ENCODE results near the gene EMC8.
"Not testable (repeated sequence)": the region's sequence is repeated elsewhere in the genome, so short reads cannot be mapped to it uniquely, and the experiment has no call there.

Gene EMC8

DNA sequence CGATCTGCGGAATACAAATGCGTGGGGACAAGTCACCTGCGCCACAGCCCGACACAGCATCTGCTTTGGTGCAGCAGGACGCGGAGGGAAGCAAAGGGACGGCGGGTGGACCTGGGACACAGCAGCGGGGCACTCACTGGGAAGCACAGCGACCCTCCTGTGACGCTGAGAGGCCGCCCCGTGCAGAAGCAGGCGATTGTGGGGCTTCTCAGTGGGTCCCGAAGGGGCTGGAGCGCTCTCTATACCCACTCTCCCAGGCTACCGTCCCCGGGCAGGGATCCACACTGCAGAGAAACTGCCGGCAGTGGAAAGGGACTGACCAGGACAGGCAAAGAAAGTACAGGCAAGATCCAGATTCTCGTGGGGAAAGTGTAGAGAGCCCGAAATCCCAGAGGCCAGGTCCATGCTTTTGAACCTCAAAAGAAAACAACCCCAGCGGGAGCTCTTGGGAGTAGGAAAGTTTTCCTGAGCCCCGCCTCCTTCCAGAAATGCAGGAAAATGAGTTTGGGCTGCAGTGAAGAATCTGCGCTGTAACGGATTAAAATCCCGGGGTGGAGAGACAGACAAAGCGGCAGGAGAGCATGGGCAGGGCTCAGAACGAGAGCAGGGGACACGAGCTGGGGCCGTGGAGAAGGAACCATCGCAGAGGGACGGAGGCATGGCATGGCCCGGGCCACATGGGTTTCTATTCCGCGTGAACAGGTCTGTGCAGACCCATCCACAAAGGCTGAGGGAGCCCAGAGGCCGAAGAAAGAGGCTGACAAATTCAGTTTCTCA, 12.9 kb upstream of the EMC8 start:
- H3K27ac ChIP-seq (ENCODE audit: low read depth, low read length) = no peak overlapping the region
- no peak overlapping the region for H2AFZ ChIP-seq (ENCODE audit: low read length, unreplicated experiment)
- no peaks in the 10 kb centered on the region for H3K4me1 ChIP-seq (ENCODE audit: control insufficient read depth, insufficient read depth, low read length, unreplicated experiment)

GRCh38 chr16:85810742-85811115, 11.4 kb upstream of the EMC8 start:
- H3K4me3 ChIP-seq (ENCODE audit: low read depth, low read length) = no peak overlapping the region
- H3K27ac ChIP-seq (ENCODE audit: low read depth, low read length) = no peak overlapping the region
- peaks cover 43% of the 10 kb centered on the region for H3K27me3 ChIP-seq (ENCODE audit: insufficient read depth, low read length)

More for the DNA sequence above, 12.9 kb upstream of the EMC8 start:
- Histone ChIP-seq H3K36me3 (ENCODE audit: insufficient read depth, low read length) (no peaks in the 10 kb centered on the region), H3K27me3 (ENCODE audit: insufficient read depth, low read length) (peaks cover 43% of the 10 kb centered on the region), H3K4me3 (ENCODE audit: low read depth, low read length) (0 out of 2 replicates have a peak overlapping the region, but pooled peaks have one; percentile 10), H3K79me2 (ENCODE audit: control insufficient read depth, insufficient read depth, low read length, unreplicated experiment) (no peaks in the 10 kb centered on the region)

GRCh38 chr16:85810097-85810741, 10.9 kb upstream of the EMC8 start:
- Histone ChIP-seq H3K27me3 (ENCODE audit: insufficient read depth, low read length) (peaks cover 40% of the 10 kb centered on the region), H3K4me3 (ENCODE audit: low read depth, low read length) (no peak overlapping the region), H3K4me1 (ENCODE audit: control insufficient read depth, insufficient read depth, low read length, unreplicated experiment) (no peaks in the 10 kb centered on the region), H2AFZ (ENCODE audit: low read length, unreplicated experiment) (no peak overlapping the region), H3K79me2 (ENCODE audit: control insufficient read depth, insufficient read depth, low read length, unreplicated experiment) (no peaks in the 10 kb centered on the region), H3K36me3 (ENCODE audit: insufficient read depth, low read length) (peaks cover 17% of the 10 kb centered on the region; the same call in 1 of the 2 replicates), H3K27ac (ENCODE audit: low read depth, low read length) (no peak overlapping the region)

More at GRCh38 chr16:85810742-85811115, 11.4 kb upstream of the EMC8 start:
- Histone ChIP-seq H3K79me2 (ENCODE audit: control insufficient read depth, insufficient read depth, low read length, unreplicated experiment) (no peaks in the 10 kb centered on the region), H3K4me1 (ENCODE audit: control insufficient read depth, insufficient read depth, low read length, unreplicated experiment) (no peaks in the 10 kb centered on the region), H2AFZ (ENCODE audit: low read length, unreplicated experiment) (no peak overlapping the region), H3K36me3 (ENCODE audit: insufficient read depth, low read length) (peaks cover 14% of the 10 kb centered on the region; the same call in 1 of the 2 replicates)

- Histone ChIP-seq H3K79me2 (ENCODE audit: control insufficient read depth, insufficient read depth, low read length, unreplicated experiment) (no peaks in the 10 kb centered on the region), H2AFZ (ENCODE audit: low read length, unreplicated experiment) (no peak overlapping the region), H3K4me1 (ENCODE audit: control insufficient read depth, insufficient read depth, low read length, unreplicated experiment) (no peaks in the 10 kb centered on the region), H3K36me3 (ENCODE audit: insufficient read depth, low read length) (peaks cover 18% of the 10 kb centered on the region; the same call in 1 of the 2 replicates), H3K4me3 (ENCODE audit: low read depth, low read length) (no peak overlapping the region), H3K27me3 (ENCODE audit: insufficient read depth, low read length) (peaks cover 34% of the 10 kb centered on the region), H3K27ac (ENCODE audit: low read depth, low read length) (no peak overlapping the region)
Observed at GRCh38 chr16:85809645-85810044, 10.3 kb upstream of the EMC8 start.

GRCh38 chr16:85808926-85809325, 9.6 kb upstream of the EMC8 start:
- Histone ChIP-seq H2AFZ (ENCODE audit: low read length, unreplicated experiment) (no peak overlapping the region), H3K27ac (ENCODE audit: low read depth, low read length) (no peak overlapping the region), H3K4me1 (ENCODE audit: control insufficient read depth, insufficient read depth, low read length, unreplicated experiment) (no peaks in the 10 kb centered on the region), H3K27me3 (ENCODE audit: insufficient read depth, low read length) (peaks cover 27% of the 10 kb centered on the region), H3K4me3 (ENCODE audit: low read depth, low read length) (no peak overlapping the region), H3K79me2 (ENCODE audit: control insufficient read depth, insufficient read depth, low read length, unreplicated experiment) (no peaks in the 10 kb centered on the region), H3K36me3 (ENCODE audit: insufficient read depth, low read length) (peaks cover 18% of the 10 kb centered on the region; the same call in 1 of the 2 replicates)

GRCh38 chr16:85808104-85808503, 8.8 kb upstream of the EMC8 start:
- not testable (repeated sequence) for H3K79me2 ChIP-seq (ENCODE audit: control insufficient read depth, insufficient read depth, low read length, unreplicated experiment); H3K27ac ChIP-seq (ENCODE audit: low read depth, low read length); H2AFZ ChIP-seq (ENCODE audit: low read length, unreplicated experiment); H3K4me1 ChIP-seq (ENCODE audit: control insufficient read depth, insufficient read depth, low read length, unreplicated experiment); H3K4me3 ChIP-seq (ENCODE audit: low read depth, low read length)
- Histone ChIP-seq H3K36me3 (ENCODE audit: insufficient read depth, low read length) (peaks cover 25% of the 10 kb centered on the region; the same call in 1 of the 2 replicates), H3K27me3 (ENCODE audit: insufficient read depth, low read length) (peaks cover 21% of the 10 kb centered on the region)

DNA sequence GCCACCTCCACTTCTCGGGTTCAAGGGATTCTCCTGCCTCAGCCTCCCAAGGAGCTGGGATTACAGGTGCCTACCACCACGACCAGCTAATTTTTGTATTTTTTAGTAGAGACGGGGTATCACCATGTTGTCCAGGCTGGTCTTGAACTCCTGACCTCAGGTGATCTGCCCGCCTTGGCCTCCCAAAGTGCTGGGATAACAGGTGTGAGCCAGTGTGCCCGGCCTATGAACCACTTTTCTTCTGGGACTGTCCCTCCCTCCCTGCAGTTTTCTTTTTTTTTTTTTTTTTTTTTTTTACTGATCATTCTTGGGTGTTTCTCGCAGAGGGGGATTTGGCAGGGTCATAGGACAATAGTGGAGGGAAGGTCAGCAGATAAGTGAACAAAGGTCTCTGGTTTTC, 8.0 kb upstream of the EMC8 start:
- H3K27ac ChIP-seq (ENCODE audit: low read depth, low read length); H3K79me2 ChIP-seq (ENCODE audit: control insufficient read depth, insufficient read depth, low read length, unreplicated experiment); H3K4me1 ChIP-seq (ENCODE audit: control insufficient read depth, insufficient read depth, low read length, unreplicated experiment); H2AFZ ChIP-seq (ENCODE audit: low read length, unreplicated experiment); H3K4me3 ChIP-seq (ENCODE audit: low read depth, low read length): not testable (repeated sequence)
- peaks cover 32% of the 10 kb centered on the region; the same call in 1 of the 2 replicates for H3K36me3 ChIP-seq (ENCODE audit: insufficient read depth, low read length)
- H3K27me3 ChIP-seq (ENCODE audit: insufficient read depth, low read length) = peaks cover 13% of the 10 kb centered on the region

GRCh38 chr16:85806539-85806938, 7.2 kb upstream of the EMC8 start:
- H2AFZ ChIP-seq (ENCODE audit: low read length, unreplicated experiment) = no peak overlapping the region
- peaks cover 40% of the 10 kb centered on the region for H3K36me3 ChIP-seq (ENCODE audit: insufficient read depth, low read length)
- H3K4me1 ChIP-seq (ENCODE audit: control insufficient read depth, insufficient read depth, low read length, unreplicated experiment) = no peaks in the 10 kb centered on the region
- H3K4me3 ChIP-seq (ENCODE audit: low read depth, low read length) = no peak overlapping the region
- H3K27ac ChIP-seq (ENCODE audit: low read depth, low read length) = no peak overlapping the region
- peaks cover 5% of the 10 kb centered on the region for H3K27me3 ChIP-seq (ENCODE audit: insufficient read depth, low read length)
- H3K79me2 ChIP-seq (ENCODE audit: control insufficient read depth, insufficient read depth, low read length, unreplicated experiment) = peaks cover 16% of the 10 kb centered on the region

GRCh38 chr16:85805442-85806045, 6.2 kb upstream of the EMC8 start:
- H3K79me2 ChIP-seq (ENCODE audit: control insufficient read depth, insufficient read depth, low read length, unreplicated experiment) = peaks cover 26% of the 10 kb centered on the region
- no peak overlapping the region for H2AFZ ChIP-seq (ENCODE audit: low read length, unreplicated experiment)
- H3K4me3 ChIP-seq (ENCODE audit: low read depth, low read length) = no peak overlapping the region
- H3K27me3 ChIP-seq (ENCODE audit: insufficient read depth, low read length) = 0 out of 2 replicates have a peak, but pooled peaks cover 3% of the 10 kb centered on the region
- peaks cover 46% of the 10 kb centered on the region for H3K36me3 ChIP-seq (ENCODE audit: insufficient read depth, low read length)
- H3K27ac ChIP-seq (ENCODE audit: low read depth, low read length) = no peak overlapping the region
- peaks cover 8% of the 10 kb centered on the region for H3K4me1 ChIP-seq (ENCODE audit: control insufficient read depth, insufficient read depth, low read length, unreplicated experiment)

GRCh38 chr16:85803570-85803969, 4.2 kb upstream of the EMC8 start:
- H3K79me2 ChIP-seq (ENCODE audit: control insufficient read depth, insufficient read depth, low read length, unreplicated experiment) = peaks cover 45% of the 10 kb centered on the region
- H3K27ac ChIP-seq (ENCODE audit: low read depth, low read length) = no peak overlapping the region
- H2AFZ ChIP-seq (ENCODE audit: low read length, unreplicated experiment) = no peak overlapping the region
- H3K36me3 ChIP-seq (ENCODE audit: insufficient read depth, low read length) = peaks cover 46% of the 10 kb centered on the region
- H3K27me3 ChIP-seq (ENCODE audit: insufficient read depth, low read length) = no peaks in the 10 kb centered on the region
- H3K4me3 ChIP-seq (ENCODE audit: low read depth, low read length) = no peak overlapping the region
- H3K4me1 ChIP-seq (ENCODE audit: control insufficient read depth, insufficient read depth, low read length, unreplicated experiment) = peaks cover 9% of the 10 kb centered on the region

Measured in ACC112 (cell line).